K562 (cell line): ENCODE data around the gene SPEG.

ENCODE experiments used
- CTCF ChIP-seq, 3 experiments: IDR thresholded peaks in 2 of 3; conservative IDR thresholded peaks in 1 of 3; 2 replicates each; pipeline ENCODE4 v1.5.1; 2011 to 2012; ENCODE audit warnings: low read length in 3 of 3, mild to moderate bottlenecking in 3 of 3, control low read depth in 2 of 3, improper control_type of control experiment in 1 of 3, inconsistent platforms in 1 of 3, low read depth in 1 of 3, mixed read lengths in 1 of 3, moderate library complexity in 1 of 3; ENCODE audit not compliant: insufficient read depth in 2 of 3
- EZH2 ChIP-seq: IDR thresholded peaks from 2 replicates; pipeline ENCODE4 v1.6.1; 2012; ENCODE audit warnings: low read depth, mild to moderate bottlenecking, inconsistent platforms, low read length, borderline replicate concordance
- KAT7 ChIP-seq: sonication (generic); formaldehyde crosslinking; IDR thresholded peaks from 2 replicates; pipeline ENCODE4 v1.8.0; 2022; ENCODE audit warnings: missing genetic modification reagents, mild to moderate bottlenecking, borderline replicate concordance
- L3MBTL2 ChIP-seq: fragments of 450-650 bp; IDR thresholded peaks from 2 replicates; pipeline ENCODE4 v1.6.1; 2016; ENCODE audit warnings: mild to moderate bottlenecking, moderate library complexity
- NFE2L1 ChIP-seq: fragments of 450-650 bp; IDR thresholded peaks from 2 replicates; pipeline ENCODE4 v1.6.1; 2016; ENCODE audit warnings: missing genetic modification characterization, low read depth, mild to moderate bottlenecking, missing compliant biosample characterization, moderate library complexity, borderline replicate concordance
- RAD21 ChIP-seq, 2 experiments: fragments of 250-450 bp in 1 of 2; fragments of 450-650 bp in 1 of 2; sonication (Bioruptor Pico) in 1 of 2; formaldehyde crosslinking in 1 of 2; IDR thresholded peaks in 1 of 2; conservative IDR thresholded peaks in 1 of 2; 2 replicates each; pipeline versions ENCODE4 v1.4.0 to v1.8.0; 2020 to 2022; ENCODE audit warnings: mild to moderate bottlenecking in 2 of 2, moderate library complexity in 1 of 2
- SETDB1 ChIP-seq: IDR thresholded peaks from one replicate; pipeline ENCODE4 v1.6.1; 2012; ENCODE audit warnings: low read length, control low read depth, inconsistent platforms
- ZNF124 ChIP-seq: sonication (generic); formaldehyde crosslinking; IDR thresholded peaks from 2 replicates; pipeline ENCODE4 v1.8.1; 2022; ENCODE audit warnings: missing genetic modification reagents
- ZNF436 ChIP-seq: fragments of 250-450, 450-650 bp; sonication (Bioruptor Pico); formaldehyde crosslinking; IDR thresholded peaks from 2 replicates; pipeline ENCODE4 v1.7.0; 2020; ENCODE audit warnings: mild to moderate bottlenecking
- TF ChIP-seq, protein P1 (sequence below): fragments of 450-650 bp; IDR thresholded peaks from 2 replicates; pipeline ENCODE4 v1.6.1; 2016; ENCODE audit warnings: borderline replicate concordance

DNA sequence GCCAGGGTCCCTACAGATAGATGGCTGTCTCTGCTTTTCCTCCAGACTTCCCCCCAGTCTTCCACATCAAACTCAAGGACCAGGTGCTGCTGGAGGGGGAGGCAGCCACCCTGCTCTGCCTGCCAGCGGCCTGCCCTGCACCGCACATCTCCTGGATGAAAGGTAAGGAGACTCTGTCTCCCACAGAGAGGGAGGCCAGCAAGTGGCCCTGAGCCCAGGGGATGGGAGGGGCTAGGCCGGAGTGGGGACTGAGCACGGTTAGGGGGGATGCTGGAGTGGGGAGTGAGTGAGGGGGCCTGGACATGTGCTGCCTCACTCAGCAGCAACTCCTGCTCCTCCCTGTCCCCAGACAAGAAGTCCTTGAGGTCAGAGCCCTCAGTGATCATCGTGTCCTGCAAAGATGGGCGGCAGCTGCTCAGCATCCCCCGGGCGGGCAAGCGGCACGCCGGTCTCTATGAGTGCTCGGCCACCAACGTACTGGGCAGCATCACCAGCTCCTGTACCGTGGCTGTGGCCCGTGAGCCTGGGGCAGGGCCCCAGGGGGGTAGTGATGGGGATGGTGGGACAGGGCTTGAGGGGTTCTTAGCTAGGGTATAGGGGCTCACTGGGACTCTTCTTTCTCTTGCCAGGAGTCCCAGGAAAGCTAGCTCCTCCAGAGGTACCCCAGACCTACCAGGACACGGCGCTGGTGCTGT lies 53.7 kb downstream of the SPEG start:
- TF ChIP-seq CTCF (IDR thresholded peaks at IDR 0.05 in 2 of 3, conservative IDR thresholded peaks at IDR 0.05 in 1 of 3; ENCODE audit: insufficient read depth in 2 of 3, low read depth in 1 of 3, low read length in 3 of 3) = no peak
- no peak for TF ChIP-seq L3MBTL2
- no peak for TF ChIP-seq SETDB1
- no peak for TF ChIP-seq EZH2
- no peak for TF ChIP-seq RAD21 (CRISPR knock-in tag; conservative IDR thresholded peaks at IDR 0.05 in 1 of 2, IDR thresholded peaks at IDR 0.05 in 1 of 2)
- TF ChIP-seq KAT7 (CRISPR knock-in tag) = no peak
- TF ChIP-seq ZNF436 (CRISPR knock-in tag) = no peak
- no peak for TF ChIP-seq ZNF124 (CRISPR knock-in tag)
- no peak for TF ChIP-seq NFE2L1 (tag)
- TF ChIP-seq, protein P1, sequence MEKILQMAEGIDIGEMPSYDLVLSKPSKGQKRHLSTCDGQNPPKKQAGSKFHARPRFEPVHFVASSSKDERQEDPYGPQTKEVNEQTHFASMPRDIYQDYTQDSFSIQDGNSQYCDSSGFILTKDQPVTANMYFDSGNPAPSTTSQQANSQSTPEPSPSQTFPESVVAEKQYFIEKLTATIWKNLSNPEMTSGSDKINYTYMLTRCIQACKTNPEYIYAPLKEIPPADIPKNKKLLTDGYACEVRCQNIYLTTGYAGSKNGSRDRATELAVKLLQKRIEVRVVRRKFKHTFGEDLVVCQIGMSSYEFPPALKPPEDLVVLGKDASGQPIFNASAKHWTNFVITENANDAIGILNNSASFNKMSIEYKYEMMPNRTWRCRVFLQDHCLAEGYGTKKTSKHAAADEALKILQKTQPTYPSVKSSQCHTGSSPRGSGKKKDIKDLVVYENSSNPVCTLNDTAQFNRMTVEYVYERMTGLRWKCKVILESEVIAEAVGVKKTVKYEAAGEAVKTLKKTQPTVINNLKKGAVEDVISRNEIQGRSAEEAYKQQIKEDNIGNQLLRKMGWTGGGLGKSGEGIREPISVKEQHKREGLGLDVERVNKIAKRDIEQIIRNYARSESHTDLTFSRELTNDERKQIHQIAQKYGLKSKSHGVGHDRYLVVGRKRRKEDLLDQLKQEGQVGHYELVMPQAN = no peak
